COLO668 (cell line): ENCODE data around the gene COMMD1.
"Not testable (repeated sequence)": the region's sequence is repeated elsewhere in the genome, so short reads cannot be mapped to it uniquely, and the experiment has no call there.

Source experiments
- DNase-seq: peaks from one replicate; lab custom pipeline; 2025; ENCODE audit not compliant: unreplicated experiment; lab: John Stamatoyannopoulos, UW

COMMD1 gene

GRCh38 chr2:61905372-61906185 lies at the start of gene COMMD1:
Gene COMMD1, plus strand, starts transcription at chr2:61905674. Its CDS starts 5 bp downstream, at chr2:61905679.
- DNase-seq = peak; percentile 84

DNA sequence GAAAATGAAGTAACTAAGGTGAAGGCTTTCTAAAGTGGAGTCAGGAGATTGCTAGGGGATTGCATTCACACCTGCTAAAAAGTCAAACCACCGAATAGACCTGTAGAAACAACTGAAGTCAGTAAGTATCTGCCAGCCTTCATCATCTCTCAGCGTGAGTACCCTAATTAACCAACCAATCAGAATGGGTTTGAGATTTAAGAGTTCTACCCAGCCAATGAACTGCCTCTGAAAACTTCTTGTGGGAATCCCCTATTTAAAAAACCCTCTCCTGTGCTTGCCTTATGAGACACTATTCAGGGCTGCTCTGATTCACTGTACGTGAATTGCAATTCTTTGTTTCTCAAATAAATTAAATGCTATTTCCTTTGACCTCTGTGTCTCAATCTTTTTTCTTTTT lies 48.2 kb upstream of the COMMD1 start:
- no peak for DNase-seq

DNA sequence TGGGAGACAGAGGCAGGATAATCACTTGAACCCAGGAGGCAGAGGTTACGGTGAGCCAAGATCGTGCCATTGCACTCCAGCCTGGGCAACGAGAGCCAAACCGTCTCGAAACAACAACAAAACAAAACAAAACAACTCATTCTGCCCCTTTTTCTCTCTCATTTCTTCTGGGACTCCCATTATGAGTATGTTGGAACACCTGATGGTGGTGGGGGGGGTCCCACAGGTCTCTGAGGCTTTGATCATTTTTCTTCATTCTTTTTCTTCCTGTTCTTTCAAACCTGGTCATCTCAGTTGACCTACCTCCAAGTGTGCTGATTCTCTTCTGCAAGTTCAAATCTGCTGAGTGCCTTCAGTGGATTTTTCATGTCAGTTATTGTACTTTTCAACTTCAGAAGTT lies 43.4 kb upstream of the COMMD1 start:
- no peak for DNase-seq

DNA sequence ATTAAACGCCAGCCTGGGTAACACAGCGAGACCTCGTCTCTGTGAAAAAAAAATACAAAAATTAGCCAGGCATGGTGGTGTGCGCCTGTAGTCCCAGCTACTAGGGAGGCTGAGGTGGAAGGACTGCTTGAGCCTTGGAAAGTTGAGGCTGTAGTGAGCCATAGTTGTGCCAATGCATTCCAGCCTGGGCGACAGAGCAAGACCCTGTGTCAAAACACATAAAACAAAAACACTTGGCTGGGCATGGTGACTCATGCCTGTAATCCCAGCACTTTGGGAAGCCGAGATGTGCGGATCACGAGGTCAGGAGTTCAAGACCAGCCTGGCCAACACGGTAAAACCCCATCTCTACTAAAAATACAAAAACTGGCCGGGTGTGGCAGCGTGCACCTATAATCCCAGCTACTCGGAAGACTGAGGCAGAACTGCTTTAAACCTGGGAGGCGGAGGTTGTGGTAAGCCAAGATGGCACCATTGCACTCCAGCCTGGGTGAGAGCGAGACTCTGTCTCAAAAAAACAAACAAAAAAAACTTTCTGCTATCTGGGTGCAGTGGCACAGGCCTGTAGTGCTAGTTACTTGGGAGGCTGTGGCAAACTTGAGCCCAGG lies 38.9 kb upstream of the COMMD1 start:
- not testable (repeated sequence) for DNase-seq

DNA sequence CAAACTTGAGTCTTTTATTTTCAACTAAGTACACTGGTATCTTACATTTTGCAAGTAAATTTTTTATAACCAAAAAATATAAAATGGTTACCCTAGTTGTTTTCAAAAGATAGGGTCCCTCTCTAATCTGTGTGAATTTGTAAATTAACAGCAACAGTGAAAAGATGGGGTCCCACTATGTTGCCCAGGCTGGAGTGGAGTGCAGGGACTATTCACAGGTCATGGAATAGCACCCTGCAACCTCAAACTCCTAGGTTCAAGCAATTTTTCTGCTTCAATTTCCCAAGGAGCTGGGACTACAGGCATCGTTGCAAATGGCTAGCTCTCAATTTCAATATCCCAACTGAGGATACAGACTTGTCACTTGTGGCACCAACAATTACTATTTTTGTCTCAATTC lies 29.1 kb upstream of the COMMD1 start:
- no peak for DNase-seq

DNA sequence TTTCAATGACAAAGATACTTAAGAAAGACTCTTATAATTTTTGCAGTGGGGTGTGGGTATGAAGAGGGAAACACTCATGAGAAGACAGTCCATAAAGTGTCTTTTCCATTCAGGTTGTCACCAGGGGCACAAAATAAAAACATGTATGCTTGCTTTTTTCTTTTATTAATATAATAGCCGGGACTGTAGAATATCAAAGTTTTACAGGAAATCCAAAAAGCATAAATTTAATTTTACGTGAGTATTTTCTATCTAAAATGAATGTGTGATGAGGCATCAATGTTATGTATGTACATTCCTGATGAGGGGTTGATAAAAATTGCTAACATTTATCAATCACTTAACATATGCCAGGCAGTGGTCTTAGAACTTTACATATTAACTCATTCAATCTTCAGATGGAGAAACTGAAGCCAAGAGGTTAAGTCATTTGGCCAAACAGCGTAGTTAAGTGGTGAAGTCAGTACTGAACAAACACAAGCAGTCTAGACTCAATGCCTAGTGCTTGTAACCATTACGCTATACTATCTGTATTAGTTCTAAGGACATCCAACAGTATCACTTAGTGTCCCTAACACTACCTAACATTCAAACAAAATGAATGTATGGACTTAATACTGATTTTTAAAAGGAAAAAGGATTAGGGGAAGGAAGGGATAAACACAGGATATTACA lies 27.8 kb upstream of the COMMD1 start:
- DNase-seq = no peak

- DNase-seq = no peak
Measured at GRCh38 chr2:61878761-61879160, 26.7 kb upstream of the COMMD1 start.

- DNase-seq = not testable (repeated sequence)
Measured at GRCh38 chr2:61879351-61879750, 26.1 kb upstream of the COMMD1 start.

DNA sequence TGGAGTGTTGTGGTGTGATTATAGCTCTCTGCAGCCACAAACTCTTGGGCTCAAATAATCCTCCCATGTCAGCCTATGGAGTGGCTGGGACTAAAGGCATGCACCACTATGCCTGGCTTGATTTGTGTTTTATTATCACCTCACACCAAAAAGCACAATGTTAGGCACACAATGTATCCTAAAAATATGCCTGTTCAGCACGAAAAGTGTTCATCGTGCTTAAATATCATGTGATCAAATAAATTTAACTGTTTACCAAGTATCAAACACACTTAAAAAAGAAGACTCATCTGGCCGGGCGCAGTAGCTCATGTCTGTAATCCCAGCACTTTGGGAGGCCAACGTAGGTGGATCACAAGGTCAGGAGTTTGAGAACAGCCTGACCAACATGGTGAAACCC lies 22.6 kb upstream of the COMMD1 start:
- no peak for DNase-seq

- no peak for DNase-seq
Measured at GRCh38 chr2:61885896-61886603, 19.4 kb upstream of the COMMD1 start.

GRCh38 chr2:61887717-61888266 lies 17.7 kb upstream of the COMMD1 start:
- peak; percentile 20 for DNase-seq

GRCh38 chr2:61888267-61889055 lies 17.0 kb upstream of the COMMD1 start, which contains the start of gene CCT4:
Gene CCT4, minus strand, starts transcription at chr2:61888656. Its CDS starts 149 bp downstream, at chr2:61888507.
- peak; percentile 91 for DNase-seq

DNA sequence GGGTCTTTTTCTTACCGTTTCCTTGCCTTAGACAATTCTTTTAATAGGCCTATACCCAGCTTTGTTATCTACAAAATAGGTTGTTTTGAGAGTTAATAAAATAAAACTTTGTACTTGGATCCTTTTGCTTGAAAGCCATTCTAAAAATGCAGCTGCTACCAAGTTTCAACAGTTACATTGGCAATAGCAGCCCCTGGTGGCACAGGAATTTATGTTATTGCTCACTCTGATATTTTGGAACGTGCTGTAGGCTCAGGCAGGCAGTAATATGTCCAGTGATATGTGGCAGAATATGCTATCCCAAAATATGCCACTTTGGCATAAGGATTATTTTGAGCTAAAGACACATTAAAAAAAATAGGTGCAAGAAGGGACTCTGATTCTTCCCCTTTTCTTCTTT lies 6.7 kb upstream of the COMMD1 start:
- no peak for DNase-seq

DNA sequence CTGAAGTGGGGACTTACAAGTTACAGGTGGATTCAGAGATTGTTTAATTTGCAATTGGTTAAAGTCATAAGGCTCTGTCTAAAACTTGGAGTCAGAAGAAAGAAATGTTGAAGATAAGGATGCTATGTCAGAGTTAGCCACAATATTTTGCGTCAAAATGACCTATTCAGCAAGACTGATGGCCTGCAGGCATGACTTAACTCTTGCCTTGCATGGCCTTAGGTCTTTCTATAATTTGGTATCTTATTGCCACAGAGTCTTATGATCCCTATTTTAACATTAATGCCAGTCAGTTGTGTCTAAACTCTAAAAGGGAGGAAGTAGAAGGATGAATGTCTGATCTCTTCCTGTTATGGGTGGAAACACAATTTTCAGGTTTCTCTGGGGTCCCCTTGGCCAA lies 5.2 kb upstream of the COMMD1 start:
- DNase-seq = no peak

GRCh38 chr2:61906186-61906470 lies 654 bp downstream of the COMMD1 start:
- DNase-seq = no peak

- DNase-seq = no peak
Measured at GRCh38 chr2:61909116-61909515, 3.6 kb downstream of the COMMD1 start.

GRCh38 chr2:61910603-61911002 lies 5.1 kb downstream of the COMMD1 start:
- DNase-seq = no peak

DNA sequence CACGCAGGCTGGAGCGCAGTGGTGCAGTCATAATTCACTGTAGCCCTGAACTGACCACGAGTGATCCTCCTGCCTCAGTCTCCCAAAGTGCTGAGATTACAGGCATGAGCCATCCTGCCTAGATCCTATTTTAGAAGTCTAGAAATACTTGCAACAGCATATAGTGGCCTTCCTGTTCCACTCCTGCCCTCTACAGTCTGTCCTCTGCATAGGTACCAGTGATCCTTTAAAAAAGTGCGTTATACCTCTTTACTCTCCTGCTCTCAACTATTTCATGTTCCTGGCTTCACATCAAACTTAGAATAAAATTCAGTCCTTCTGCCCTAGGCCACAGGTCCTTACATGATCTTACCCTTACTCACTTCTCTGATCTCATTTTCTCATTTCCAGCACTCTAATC lies 6.0 kb downstream of the COMMD1 start:
- no peak for DNase-seq

DNA sequence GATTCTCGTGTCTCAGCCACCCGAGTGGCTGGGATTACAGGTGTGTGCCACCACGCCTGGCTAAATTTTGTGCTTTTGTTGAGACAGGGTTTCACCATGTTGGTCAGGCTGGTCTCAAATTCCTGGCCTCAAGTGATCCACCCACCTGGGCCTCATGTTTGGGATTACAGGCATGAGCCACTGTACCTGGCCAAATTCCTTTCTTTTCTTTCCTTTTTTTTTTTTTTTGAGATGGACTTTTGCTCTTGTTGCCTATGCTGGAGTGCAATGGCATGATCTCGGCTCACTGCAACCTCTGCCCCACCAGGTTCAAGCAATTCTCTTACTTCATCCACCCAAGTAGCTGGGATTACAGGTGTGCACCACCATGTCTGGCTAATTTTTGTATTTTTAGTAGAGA lies 9.3 kb downstream of the COMMD1 start:
- DNase-seq = not testable (repeated sequence)

DNA sequence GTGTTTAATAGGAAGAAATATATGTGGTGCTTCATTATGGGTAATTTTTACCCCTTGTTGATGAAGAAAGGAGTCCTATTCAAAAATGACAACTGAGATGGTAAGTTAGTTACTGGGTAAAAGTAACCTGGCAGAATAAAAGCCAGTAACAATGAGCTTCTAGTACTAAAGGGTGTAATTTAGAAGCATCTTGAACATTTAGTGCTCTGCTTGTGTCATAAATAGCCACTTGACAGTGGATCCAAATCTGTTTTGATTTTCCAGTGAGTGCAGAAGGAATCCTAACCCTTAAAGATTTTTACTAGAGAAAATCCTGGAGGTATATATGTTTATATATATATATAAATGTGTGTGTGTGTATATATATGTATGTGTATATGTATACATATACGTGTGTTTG lies 15.1 kb downstream of the COMMD1 start:
- DNase-seq = no peak
